ENCODE data around the gene PHACTR1. TPM values are rescaled to one million over a fixed set of nuclear protein-coding genes. Genes with fewer than 3 reads are reported as not detected.

Gene PHACTR1
- total RNA-seq, 1 experiment from 2014 or later: 11.0 TPM

- no peak for DNase-seq (ENCODE audit: low read depth)
These were observed 309.4 kb downstream of the PHACTR1 start for GRCh38 chr6:13025893-13026499.

GRCh38 chr6:13026557-13026956, 310.0 kb downstream of the PHACTR1 start:
- no peak for DNase-seq (ENCODE audit: low read depth)

GRCh38 chr6:13027207-13027606, 310.6 kb downstream of the PHACTR1 start:
- no peak for DNase-seq (ENCODE audit: low read depth)

GRCh38 chr6:13030396-13030795, 313.8 kb downstream of the PHACTR1 start:
- no peak for DNase-seq (ENCODE audit: low read depth)

- no peak for DNase-seq (ENCODE audit: low read depth)
These were observed 316.0 kb downstream of the PHACTR1 start for GRCh38 chr6:13032566-13032965.

GRCh38 chr6:13033145-13033544, 316.6 kb downstream of the PHACTR1 start:
- DNase-seq (ENCODE audit: low read depth): no peak

GRCh38 chr6:13034316-13034715, 317.7 kb downstream of the PHACTR1 start:
- DNase-seq (ENCODE audit: low read depth): no peak

GRCh38 chr6:13035606-13036005, 319.0 kb downstream of the PHACTR1 start:
- DNase-seq (ENCODE audit: low read depth): no peak

DNA sequence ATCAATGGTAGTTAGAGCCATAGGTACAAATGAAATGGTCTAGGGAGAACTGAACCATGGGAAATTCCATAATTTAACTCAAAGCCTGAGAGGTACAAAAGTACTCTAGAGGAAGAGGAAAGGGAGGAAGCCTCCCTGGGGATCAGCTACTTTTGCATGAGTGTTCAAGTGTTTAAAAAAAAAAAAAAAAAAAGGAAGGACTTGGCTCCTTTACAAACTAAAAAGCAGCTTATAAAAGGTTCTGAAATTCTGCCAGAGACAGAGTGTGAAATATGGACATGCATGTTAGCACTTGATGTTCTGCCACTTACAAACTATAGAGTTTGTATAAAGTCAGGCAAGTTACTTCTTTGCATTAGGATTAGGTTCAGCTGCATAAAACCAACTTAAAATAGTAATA, 321.7 kb downstream of the PHACTR1 start:
- peak; percentile 59 for DNase-seq (ENCODE audit: low read depth)

GRCh38 chr6:13038741-13039190, 322.2 kb downstream of the PHACTR1 start:
- no peak for DNase-seq (ENCODE audit: low read depth)

GRCh38 chr6:13044390-13044789, 327.8 kb downstream of the PHACTR1 start:
- no peak for DNase-seq (ENCODE audit: low read depth)

- DNase-seq (ENCODE audit: low read depth): no peak
These were observed 328.3 kb downstream of the PHACTR1 start for GRCh38 chr6:13044896-13045295.

- DNase-seq (ENCODE audit: low read depth): no peak
These were observed 329.1 kb downstream of the PHACTR1 start for GRCh38 chr6:13045676-13046075.

GRCh38 chr6:13046084-13046483, 329.5 kb downstream of the PHACTR1 start:
- no peak for DNase-seq (ENCODE audit: low read depth)

GRCh38 chr6:13048113-13048512, 331.5 kb downstream of the PHACTR1 start:
- no peak for DNase-seq (ENCODE audit: low read depth)

- no peak for DNase-seq (ENCODE audit: low read depth)
These were observed 333.2 kb downstream of the PHACTR1 start for GRCh38 chr6:13049666-13050254.

GRCh38 chr6:13053006-13053461, 336.5 kb downstream of the PHACTR1 start:
- DNase-seq (ENCODE audit: low read depth): no peak

- no peak for DNase-seq (ENCODE audit: low read depth)
These were observed 341.5 kb downstream of the PHACTR1 start for GRCh38 chr6:13058051-13058450.

- DNase-seq (ENCODE audit: low read depth): no peak
These were observed 342.5 kb downstream of the PHACTR1 start for GRCh38 chr6:13059026-13059425.

GRCh38 chr6:13063300-13063918, 346.8 kb downstream of the PHACTR1 start:
- peak; percentile 25 for DNase-seq (ENCODE audit: low read depth)

DNA sequence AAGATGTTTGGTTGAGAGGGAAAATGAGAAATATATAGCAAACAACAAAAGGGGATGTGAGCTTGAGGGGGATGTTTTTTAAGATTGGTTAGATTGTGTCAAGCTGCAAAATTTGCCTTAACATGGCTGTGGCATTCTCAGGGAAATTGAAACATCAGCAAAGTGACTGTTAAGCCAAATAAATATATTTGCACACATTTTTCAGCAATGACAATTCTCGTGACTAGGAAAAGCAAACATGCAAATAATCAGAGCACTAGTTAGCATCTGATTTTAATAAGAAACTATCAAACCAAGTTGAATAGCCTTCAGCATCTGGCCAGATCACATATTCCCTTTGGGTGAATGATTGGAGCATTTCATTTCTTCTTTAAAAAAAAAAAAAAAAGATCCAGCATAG, 349.0 kb downstream of the PHACTR1 start:
- no peak for DNase-seq (ENCODE audit: low read depth)

DNA sequence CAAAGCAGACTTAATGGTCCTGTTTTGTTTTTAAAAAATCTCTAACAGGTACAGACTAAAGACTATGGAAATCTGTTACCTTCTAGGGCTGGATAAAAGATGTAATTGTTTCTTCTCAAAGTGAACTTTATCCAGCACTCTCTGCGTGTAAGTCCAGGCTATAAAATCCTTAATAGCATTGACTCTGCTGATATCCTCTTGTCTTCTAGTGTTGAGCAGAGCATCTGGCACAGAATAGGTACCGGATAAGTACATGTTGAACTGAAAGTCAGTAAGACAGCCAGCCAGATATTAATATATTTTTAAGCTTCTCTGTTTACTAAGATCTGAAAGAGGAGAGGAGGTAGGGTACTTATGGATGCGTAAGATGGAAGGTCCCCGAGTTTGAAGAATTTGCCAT, 349.5 kb downstream of the PHACTR1 start:
- no peak for DNase-seq (ENCODE audit: low read depth)

DNA sequence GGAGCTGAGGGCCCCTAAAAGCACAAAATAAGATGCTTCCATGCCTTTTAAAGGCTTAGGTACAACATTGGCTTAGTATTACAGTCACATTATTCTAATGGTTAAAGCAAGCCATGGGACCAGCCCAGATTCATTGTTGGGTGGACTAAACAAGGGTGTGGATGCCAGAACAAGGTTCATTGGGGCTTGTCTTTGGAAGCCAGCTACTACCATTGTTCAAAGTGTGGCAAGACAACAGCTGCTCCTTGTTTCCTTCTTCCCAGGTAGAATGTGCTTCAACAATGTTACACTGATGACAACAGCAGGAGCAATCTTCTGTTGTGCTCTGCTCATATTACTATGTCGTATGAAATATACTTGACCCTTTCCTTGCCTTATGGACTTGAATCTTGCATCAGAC, 350.3 kb downstream of the PHACTR1 start:
- no peak for DNase-seq (ENCODE audit: low read depth)

Data from LHCN-M2 (cell line).